C4-2B (cell line): ENCODE results near the gene ACAN.

Experiments used
- ZFX ChIP-seq: fragments of 450-650 bp; IDR thresholded peaks from 2 replicates; pipeline ENCODE4 v1.6.1; 2017
- TF ChIP-seq, protein P1 (sequence below): fragments of 450-650 bp; conservative IDR thresholded peaks from 2 replicates; pipeline ENCODE4 v1.5.1; 2017; ENCODE audit warnings: mild to moderate bottlenecking

- TF ChIP-seq, protein P1, sequence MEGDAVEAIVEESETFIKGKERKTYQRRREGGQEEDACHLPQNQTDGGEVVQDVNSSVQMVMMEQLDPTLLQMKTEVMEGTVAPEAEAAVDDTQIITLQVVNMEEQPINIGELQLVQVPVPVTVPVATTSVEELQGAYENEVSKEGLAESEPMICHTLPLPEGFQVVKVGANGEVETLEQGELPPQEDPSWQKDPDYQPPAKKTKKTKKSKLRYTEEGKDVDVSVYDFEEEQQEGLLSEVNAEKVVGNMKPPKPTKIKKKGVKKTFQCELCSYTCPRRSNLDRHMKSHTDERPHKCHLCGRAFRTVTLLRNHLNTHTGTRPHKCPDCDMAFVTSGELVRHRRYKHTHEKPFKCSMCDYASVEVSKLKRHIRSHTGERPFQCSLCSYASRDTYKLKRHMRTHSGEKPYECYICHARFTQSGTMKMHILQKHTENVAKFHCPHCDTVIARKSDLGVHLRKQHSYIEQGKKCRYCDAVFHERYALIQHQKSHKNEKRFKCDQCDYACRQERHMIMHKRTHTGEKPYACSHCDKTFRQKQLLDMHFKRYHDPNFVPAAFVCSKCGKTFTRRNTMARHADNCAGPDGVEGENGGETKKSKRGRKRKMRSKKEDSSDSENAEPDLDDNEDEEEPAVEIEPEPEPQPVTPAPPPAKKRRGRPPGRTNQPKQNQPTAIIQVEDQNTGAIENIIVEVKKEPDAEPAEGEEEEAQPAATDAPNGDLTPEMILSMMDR = no peak
- TF ChIP-seq ZFX = no peak
Measured at GRCh38 chr15:88847144-88847543, 43.9 kb downstream of the ACAN start.
